ENCODE measurements around the gene NPVF. TPM values are rescaled to one million over a fixed set of nuclear protein-coding genes. Genes with fewer than 3 reads are reported as not detected.

The NPVF gene
- total RNA-seq, 1 donor = not detected

- Histone ChIP-seq H3K4me3 (ENCODE audit: low read length) (no peak overlapping the region), H3K9me3 (ENCODE audit: low read depth, low read length) (no peaks in the 10 kb centered on the region), H3K27me3 (ENCODE audit: insufficient read depth, low read length) (peaks cover 9% of the 10 kb centered on the region), H3K4me1 (ENCODE audit: insufficient read depth, low read length) (no peaks in the 10 kb centered on the region)
Measured at GRCh38 chr7:25207887-25208286, 20.4 kb downstream of the NPVF start.

DNA sequence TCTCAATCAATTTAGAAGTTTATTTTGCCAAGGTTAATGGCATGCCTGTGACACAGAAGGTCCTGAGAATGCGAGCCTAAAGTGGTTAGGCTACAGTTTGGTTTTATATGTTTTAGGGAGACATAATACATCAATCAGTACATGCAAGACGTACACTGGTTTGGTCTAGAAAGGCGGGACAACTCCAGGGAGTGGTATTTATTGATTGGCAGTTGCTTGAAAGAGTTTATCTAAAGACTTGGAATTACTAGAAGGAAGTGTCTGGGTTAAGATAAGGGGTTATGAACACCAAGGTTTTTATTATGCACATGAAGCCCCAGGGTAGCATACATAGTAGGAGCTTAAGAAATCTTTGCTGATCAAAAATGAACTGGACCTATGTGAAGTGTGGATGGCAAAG lies 21.5 kb downstream of the NPVF start:
- Histone ChIP-seq H3K4me1 (ENCODE audit: insufficient read depth, low read length) (no peaks in the 10 kb centered on the region), H3K27me3 (ENCODE audit: insufficient read depth, low read length) (peaks cover 7% of the 10 kb centered on the region), H3K4me3 (ENCODE audit: low read length) (no peak overlapping the region), H3K9me3 (ENCODE audit: low read depth, low read length) (no peaks in the 10 kb centered on the region)

DNA sequence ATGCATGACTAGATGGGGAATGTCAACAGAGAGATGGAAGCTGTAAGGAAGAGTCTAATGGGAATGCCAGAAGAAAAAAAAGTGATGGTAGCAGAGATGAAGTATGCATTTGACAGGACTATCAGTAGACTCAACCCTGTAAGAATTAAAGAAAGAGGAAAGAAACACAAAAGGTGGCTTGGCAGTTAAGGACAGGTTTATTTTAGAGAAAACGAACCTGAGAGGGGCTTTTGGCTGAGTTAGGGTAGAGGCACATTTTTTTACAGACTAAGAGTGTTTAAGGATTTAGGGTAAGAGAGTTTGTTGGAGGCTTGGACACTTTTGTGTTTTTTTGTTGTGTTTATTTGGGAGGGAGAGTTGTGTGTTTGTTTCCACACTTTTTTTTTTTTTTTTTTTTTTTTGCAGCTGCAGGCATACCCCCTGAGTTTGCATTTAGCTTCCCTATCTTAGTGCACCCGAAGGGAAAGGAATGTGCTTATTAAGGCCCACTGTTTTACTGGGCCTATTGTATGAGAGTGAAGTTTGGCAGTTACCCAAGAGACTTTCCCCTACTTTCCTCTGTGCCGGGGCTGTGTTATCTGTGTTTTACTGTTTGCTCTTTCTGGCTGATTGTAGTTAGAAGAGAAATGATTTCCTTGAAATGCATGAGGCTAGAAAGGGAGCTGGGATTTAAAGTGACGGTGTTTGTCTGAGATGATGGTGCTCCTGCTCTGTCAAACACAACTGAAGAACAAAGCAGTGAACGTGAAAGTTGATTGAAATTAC lies 32.0 kb downstream of the NPVF start:
- no peaks in the 10 kb centered on the region for H3K4me1 ChIP-seq (ENCODE audit: insufficient read depth, low read length)
- H3K27me3 ChIP-seq (ENCODE audit: insufficient read depth, low read length) = peaks cover 2% of the 10 kb centered on the region
- no peak overlapping the region for H3K4me3 ChIP-seq (ENCODE audit: low read length)
- H3K9me3 ChIP-seq (ENCODE audit: low read depth, low read length) = no peaks in the 10 kb centered on the region

DNA sequence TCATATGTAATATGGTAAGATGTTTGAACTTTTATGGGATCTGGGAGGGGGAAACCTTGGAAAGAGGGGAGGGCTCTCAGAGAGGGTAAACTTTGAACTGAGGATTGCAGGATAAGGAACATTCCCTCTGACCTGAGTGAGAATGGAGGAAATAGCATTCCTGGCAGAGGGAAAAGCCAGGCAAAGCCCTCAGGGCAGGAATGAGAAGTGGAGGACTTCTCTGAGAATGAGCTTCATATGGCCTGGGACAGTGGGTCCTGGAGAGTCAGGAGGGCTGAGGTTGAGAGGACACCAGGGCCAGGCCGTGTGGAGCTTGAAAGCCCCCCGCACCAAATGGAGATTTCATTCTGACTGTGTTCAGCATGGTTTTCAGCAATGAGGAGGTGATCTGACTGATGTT lies 34.2 kb downstream of the NPVF start:
- Histone ChIP-seq H3K9me3 (ENCODE audit: low read depth, low read length) (no peaks in the 10 kb centered on the region), H3K4me1 (ENCODE audit: insufficient read depth, low read length) (no peaks in the 10 kb centered on the region), H3K27me3 (ENCODE audit: insufficient read depth, low read length) (peaks cover 2% of the 10 kb centered on the region), H3K4me3 (ENCODE audit: low read length) (no peak overlapping the region)

GRCh38 chr7:25192043-25192442 lies 36.2 kb downstream of the NPVF start:
- Histone ChIP-seq H3K27me3 (ENCODE audit: insufficient read depth, low read length) (peaks cover 2% of the 10 kb centered on the region), H3K9me3 (ENCODE audit: low read depth, low read length) (no peaks in the 10 kb centered on the region), H3K4me3 (ENCODE audit: low read length) (no peak overlapping the region), H3K4me1 (ENCODE audit: insufficient read depth, low read length) (no peaks in the 10 kb centered on the region)

GRCh38 chr7:25189197-25189596 lies 39.1 kb downstream of the NPVF start:
- no peaks in the 10 kb centered on the region for H3K9me3 ChIP-seq (ENCODE audit: low read depth, low read length)
- no peak overlapping the region for H3K4me3 ChIP-seq (ENCODE audit: low read length)
- H3K4me1 ChIP-seq (ENCODE audit: insufficient read depth, low read length) = no peaks in the 10 kb centered on the region
- peaks cover 5% of the 10 kb centered on the region for H3K27me3 ChIP-seq (ENCODE audit: insufficient read depth, low read length)

GRCh38 chr7:25187932-25188331 lies 40.4 kb downstream of the NPVF start:
- H3K4me1 ChIP-seq (ENCODE audit: insufficient read depth, low read length) = no peaks in the 10 kb centered on the region
- H3K9me3 ChIP-seq (ENCODE audit: low read depth, low read length) = no peaks in the 10 kb centered on the region
- H3K4me3 ChIP-seq (ENCODE audit: low read length) = no peak overlapping the region

DNA sequence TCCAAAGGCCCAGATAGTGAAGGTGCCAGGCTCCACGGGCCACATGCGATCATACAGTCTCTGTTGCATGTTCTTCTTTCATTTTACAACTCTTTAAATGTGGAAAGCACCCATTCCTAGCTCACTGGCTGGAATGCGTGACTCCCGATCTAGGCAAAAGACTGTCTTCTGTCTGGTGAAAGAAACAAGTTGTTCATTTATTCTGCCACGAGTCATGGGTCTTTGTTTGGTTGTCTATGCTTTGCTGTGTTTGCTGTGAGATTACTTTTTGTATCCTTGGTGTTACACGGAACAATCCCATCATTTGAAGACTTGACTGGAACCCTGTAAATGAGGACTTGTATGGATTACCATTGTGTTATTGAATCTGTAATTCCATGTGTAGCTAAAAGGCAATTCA lies 41.9 kb downstream of the NPVF start:
- Histone ChIP-seq H3K4me1 (ENCODE audit: insufficient read depth, low read length) (no peaks in the 10 kb centered on the region), H3K9me3 (ENCODE audit: low read depth, low read length) (no peaks in the 10 kb centered on the region), H3K27me3 (ENCODE audit: insufficient read depth, low read length) (peaks cover 4% of the 10 kb centered on the region), H3K4me3 (ENCODE audit: low read length) (no peak overlapping the region)

More at GRCh38 chr7:25187932-25188331, 40.4 kb downstream of the NPVF start:
- peaks cover 4% of the 10 kb centered on the region for H3K27me3 ChIP-seq (ENCODE audit: insufficient read depth, low read length)

DNA sequence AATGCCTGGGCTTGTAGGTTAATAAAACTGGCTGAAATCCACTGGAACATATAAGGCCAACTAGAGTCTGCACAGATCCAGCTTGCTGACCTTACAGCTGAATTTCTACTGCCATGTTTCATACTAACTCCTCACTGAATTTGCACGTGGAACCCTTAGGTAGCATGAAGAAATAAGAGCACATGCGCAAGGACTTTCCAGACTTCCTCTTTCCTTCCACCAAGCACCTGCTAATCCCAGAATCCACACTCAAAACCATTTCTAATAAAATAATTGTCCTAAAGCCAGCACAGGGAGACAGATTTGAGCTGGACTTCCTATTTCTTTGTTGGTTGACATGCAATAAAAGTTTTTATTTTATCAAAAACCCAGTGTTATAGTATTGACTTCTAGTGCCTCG lies 46.8 kb downstream of the NPVF start:
- Histone ChIP-seq H3K4me3 (ENCODE audit: low read length) (no peak overlapping the region), H3K27me3 (ENCODE audit: insufficient read depth, low read length) (peaks cover 4% of the 10 kb centered on the region), H3K4me1 (ENCODE audit: insufficient read depth, low read length) (peaks cover 15% of the 10 kb centered on the region), H3K9me3 (ENCODE audit: low read depth, low read length) (no peaks in the 10 kb centered on the region)

- no peak overlapping the region for H3K4me3 ChIP-seq (ENCODE audit: low read length)
- no peaks in the 10 kb centered on the region for H3K9me3 ChIP-seq (ENCODE audit: low read depth, low read length)
- H3K27me3 ChIP-seq (ENCODE audit: insufficient read depth, low read length) = peaks cover 4% of the 10 kb centered on the region
- peaks cover 15% of the 10 kb centered on the region for H3K4me1 ChIP-seq (ENCODE audit: insufficient read depth, low read length)
Measured at GRCh38 chr7:25180946-25181345, 47.3 kb downstream of the NPVF start.

DNA sequence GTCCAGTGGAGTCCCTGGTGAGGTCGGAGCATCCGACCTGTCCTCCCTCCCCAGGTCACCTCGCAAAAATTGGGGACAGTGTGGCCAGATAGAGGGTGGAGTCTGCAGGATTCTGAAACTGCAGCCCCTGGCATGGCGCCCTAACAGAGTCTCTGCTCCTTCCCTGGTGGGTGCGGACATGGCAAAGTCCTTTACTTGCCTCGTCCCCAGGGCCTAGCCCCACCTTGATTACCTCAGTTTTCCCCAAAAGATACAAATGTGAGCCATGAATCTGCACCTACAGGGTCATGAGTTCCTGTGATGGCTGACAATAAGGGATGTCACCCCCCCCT lies 47.7 kb downstream of the NPVF start:
- Histone ChIP-seq H3K27me3 (ENCODE audit: insufficient read depth, low read length) (peaks cover 4% of the 10 kb centered on the region), H3K4me1 (ENCODE audit: insufficient read depth, low read length) (peaks cover 15% of the 10 kb centered on the region), H3K4me3 (ENCODE audit: low read length) (peak overlapping the region; percentile 53), H3K9me3 (ENCODE audit: low read depth, low read length) (no peaks in the 10 kb centered on the region)

DNA sequence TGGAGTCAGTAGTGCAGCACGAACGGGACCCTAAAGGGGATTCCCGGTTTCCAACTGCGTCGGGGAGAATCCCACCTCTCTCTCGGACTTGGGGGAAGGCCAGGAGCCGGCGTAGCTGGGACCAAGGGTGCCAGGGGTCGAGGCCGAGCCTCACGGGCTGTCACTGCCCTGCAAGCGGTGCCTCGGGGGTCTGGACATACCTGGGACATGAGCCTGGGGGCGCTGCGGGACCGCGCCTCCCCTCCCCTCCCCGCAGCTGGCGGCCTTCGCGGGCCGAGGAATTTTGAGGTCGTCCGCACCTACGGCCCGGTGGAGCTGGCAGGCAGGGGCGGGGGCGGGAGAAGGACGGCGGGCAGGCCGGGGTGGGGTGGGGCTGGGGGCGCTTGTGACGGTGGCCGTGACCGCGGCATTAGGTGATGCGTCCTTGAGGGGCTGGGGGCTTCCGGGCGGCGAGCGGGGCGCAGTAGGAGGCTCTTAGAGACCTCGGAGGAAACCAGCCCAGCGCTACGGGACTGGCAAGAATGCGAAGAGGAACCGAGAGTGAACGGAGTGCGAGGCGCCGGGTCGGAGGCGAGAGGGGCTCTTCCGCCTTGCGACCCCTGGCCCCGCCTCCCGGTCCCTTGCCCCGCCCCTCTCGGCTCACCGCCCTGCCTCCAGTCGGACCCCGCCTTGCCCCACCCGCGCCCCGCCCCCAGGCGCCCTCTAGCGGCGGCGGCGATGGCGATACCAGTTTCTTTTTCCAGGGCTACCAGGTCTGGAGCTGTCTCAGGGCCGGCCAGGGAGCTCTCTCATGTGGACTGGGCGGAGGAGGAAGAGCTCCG lies 48.3 kb downstream of the NPVF start:
- Histone ChIP-seq H3K27me3 (ENCODE audit: insufficient read depth, low read length) (peaks cover 4% of the 10 kb centered on the region), H3K4me3 (ENCODE audit: low read length) (peak overlapping the region; percentile 53), H3K4me1 (ENCODE audit: insufficient read depth, low read length) (peaks cover 15% of the 10 kb centered on the region), H3K9me3 (ENCODE audit: low read depth, low read length) (no peaks in the 10 kb centered on the region)

DNA sequence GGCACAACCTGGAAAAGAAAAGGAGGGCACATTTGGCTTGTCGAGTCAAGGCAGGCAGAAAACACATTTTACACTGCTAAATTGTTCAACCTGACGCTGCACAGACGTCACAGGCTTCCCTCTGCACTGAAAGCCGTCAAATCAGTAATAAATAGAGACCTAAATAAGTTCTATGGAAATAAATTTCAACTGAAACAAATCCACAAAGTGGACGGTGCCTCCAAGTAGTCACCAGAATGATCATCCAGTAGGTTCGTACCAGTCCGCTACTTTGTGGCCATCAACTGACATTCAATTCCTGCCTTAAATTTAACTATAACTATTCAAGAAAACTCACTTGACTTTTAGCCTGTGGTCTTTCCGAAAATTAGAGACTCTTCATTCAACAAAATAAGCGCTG lies 49.0 kb downstream of the NPVF start:
- H3K4me3 ChIP-seq (ENCODE audit: low read length) = peak overlapping the region; percentile 53
- peaks cover 2% of the 10 kb centered on the region for H3K27me3 ChIP-seq (ENCODE audit: insufficient read depth, low read length)
- peaks cover 15% of the 10 kb centered on the region for H3K4me1 ChIP-seq (ENCODE audit: insufficient read depth, low read length)
- no peaks in the 10 kb centered on the region for H3K9me3 ChIP-seq (ENCODE audit: low read depth, low read length)

All from mononuclear cell (primary cell).